ENCODE measurements around the gene CDKN2AIP. TPM values are rescaled to one million over a fixed set of nuclear protein-coding genes. Genes with fewer than 3 reads are reported as not detected.
A peak's percentile ranks its signal among the peaks of the same experiment; 100 is the strongest.

Gene CDKN2AIP
- total RNA-seq, 1 donor from 2014 or later = 23.8 TPM

GRCh38 chr4:183468210-183469095 is 24.0 kb downstream of the CDKN2AIP start:
- H3K9me3 Mint-ChIP-seq = peaks cover 5% of the 10 kb centered on the region
- H3K36me3 Mint-ChIP-seq (ENCODE audit: low read depth) = peaks cover 9% of the 10 kb centered on the region
- H3K27ac Mint-ChIP-seq (ENCODE audit: unreplicated experiment) = no peak overlapping the region
- H3K4me1 Mint-ChIP-seq = peaks cover 10% of the 10 kb centered on the region
- DNase-seq (ENCODE audit: low read depth, low spot score) = no peak
- no peaks in the 10 kb centered on the region for H3K27me3 Mint-ChIP-seq (ENCODE audit: low read depth)
- TF ChIP-seq CTCF (conservative IDR thresholded peaks at IDR 0.05) = no peak
- H3K4me3 Mint-ChIP-seq = no peak overlapping the region

DNA sequence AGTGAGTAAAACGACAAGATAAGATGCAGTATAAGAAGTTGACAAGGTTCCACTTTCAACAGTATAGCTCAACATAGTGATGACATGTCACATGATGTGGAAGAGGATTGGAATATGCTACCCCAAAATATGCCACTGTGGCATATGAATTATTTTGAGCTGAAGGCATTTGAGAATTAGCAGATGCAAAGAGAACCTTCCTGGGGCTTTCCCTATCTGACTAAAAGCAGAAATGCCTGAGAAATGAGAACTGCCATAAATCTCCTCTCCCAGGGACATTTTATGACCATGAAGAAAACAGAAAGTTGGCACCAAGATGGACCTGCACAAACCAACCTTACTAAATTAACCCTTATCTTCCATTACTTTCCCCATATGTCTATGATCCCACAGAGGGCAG is 24.8 kb downstream of the CDKN2AIP start:
- no peak for TF ChIP-seq CTCF (conservative IDR thresholded peaks at IDR 0.05)
- no peaks in the 10 kb centered on the region for H3K27me3 Mint-ChIP-seq (ENCODE audit: low read depth)
- H3K36me3 Mint-ChIP-seq (ENCODE audit: low read depth) = peaks cover 4% of the 10 kb centered on the region
- peaks cover 5% of the 10 kb centered on the region for H3K9me3 Mint-ChIP-seq
- peaks cover 10% of the 10 kb centered on the region for H3K4me1 Mint-ChIP-seq
- no peak overlapping the region for H3K27ac Mint-ChIP-seq (ENCODE audit: unreplicated experiment)
- DNase-seq (ENCODE audit: low read depth, low spot score) = no peak
- H3K4me3 Mint-ChIP-seq = no peak overlapping the region

DNA sequence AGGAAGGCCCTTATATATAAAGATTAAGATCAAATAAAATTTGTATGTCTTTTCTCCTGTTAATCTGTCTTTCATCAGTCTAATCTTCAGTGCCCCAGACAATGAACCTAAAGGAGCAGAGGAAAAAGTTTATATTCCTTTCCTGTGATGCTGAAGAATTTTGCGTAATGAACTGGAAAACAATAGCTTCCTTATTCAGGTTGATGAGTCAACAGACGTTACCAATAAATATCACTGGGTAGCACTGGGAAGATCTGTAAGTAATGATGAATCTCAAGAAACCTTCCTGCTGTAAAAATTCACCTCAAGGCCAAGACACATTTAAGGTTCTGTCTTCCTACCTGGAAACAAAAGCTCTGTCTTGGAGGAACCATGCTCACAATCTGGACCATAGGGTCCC is 25.5 kb downstream of the CDKN2AIP start:
- H3K9me3 Mint-ChIP-seq = peaks cover 5% of the 10 kb centered on the region
- H3K4me3 Mint-ChIP-seq = no peak overlapping the region
- no peak for DNase-seq (ENCODE audit: low read depth, low spot score)
- H3K36me3 Mint-ChIP-seq (ENCODE audit: low read depth) = peaks cover 3% of the 10 kb centered on the region
- peaks cover 10% of the 10 kb centered on the region for H3K4me1 Mint-ChIP-seq
- no peak overlapping the region for H3K27ac Mint-ChIP-seq (ENCODE audit: unreplicated experiment)
- no peaks in the 10 kb centered on the region for H3K27me3 Mint-ChIP-seq (ENCODE audit: low read depth)
- no peak for TF ChIP-seq CTCF (conservative IDR thresholded peaks at IDR 0.05)

GRCh38 chr4:183470821-183471220 is 26.4 kb downstream of the CDKN2AIP start:
- TF ChIP-seq CTCF (conservative IDR thresholded peaks at IDR 0.05) = no peak
- Mint-ChIP-seq H3K27ac (ENCODE audit: unreplicated experiment) (no peak overlapping the region), H3K36me3 (ENCODE audit: low read depth) (peaks cover 3% of the 10 kb centered on the region), H3K9me3 (peaks cover 5% of the 10 kb centered on the region), H3K27me3 (ENCODE audit: low read depth) (no peaks in the 10 kb centered on the region), H3K4me3 (no peak overlapping the region), H3K4me1 (peaks cover 10% of the 10 kb centered on the region)
- no peak for DNase-seq (ENCODE audit: low read depth, low spot score)

- H3K27ac Mint-ChIP-seq (ENCODE audit: unreplicated experiment) = no peak overlapping the region
- H3K27me3 Mint-ChIP-seq (ENCODE audit: low read depth) = no peaks in the 10 kb centered on the region
- peaks cover 5% of the 10 kb centered on the region for H3K9me3 Mint-ChIP-seq
- H3K36me3 Mint-ChIP-seq (ENCODE audit: low read depth) = peaks cover 3% of the 10 kb centered on the region
- peak; percentile 94 for DNase-seq (ENCODE audit: low read depth, low spot score)
- TF ChIP-seq CTCF (conservative IDR thresholded peaks at IDR 0.05) = peak; percentile 93
- H3K4me1 Mint-ChIP-seq = peaks cover 10% of the 10 kb centered on the region
- no peak overlapping the region for H3K4me3 Mint-ChIP-seq
Observed at GRCh38 chr4:183471946-183472708, 27.7 kb downstream of the CDKN2AIP start.

Data from neural crest cell (in vitro differentiated cells).